GM12892 (cell line): ENCODE results near the gene KHNYN.

ENCODE experiments used
- POLR2A ChIP-seq: IDR thresholded peaks from 2 replicates; pipeline ENCODE4 v1.6.1; 2011; ENCODE audit warnings: low read depth, low read length, control low read depth
- TAF1 ChIP-seq: IDR thresholded peaks from 2 replicates; pipeline ENCODE4 v1.6.1; 2011; ENCODE audit warnings: low read depth, mild to moderate bottlenecking, control low read depth, low read length, borderline replicate concordance

DNA sequence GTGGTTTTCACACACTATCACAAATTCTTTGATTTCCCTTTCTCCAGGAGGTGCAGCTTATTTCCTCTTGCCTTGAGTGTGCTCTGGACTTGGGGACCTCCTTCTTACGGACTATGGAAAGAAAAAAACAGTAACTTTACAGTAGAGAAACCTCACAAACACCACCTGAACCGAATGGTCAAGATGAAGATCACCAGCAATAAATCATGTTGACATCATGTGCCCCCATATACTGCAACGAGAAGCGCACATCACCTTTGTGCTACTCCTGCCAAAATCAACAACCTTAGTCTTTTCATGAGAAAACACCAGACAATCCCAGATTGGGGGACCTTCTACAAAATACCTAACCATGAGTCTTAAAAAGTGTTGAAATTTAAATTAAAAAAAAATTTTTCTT lies 44.2 kb upstream of the KHNYN start:
- TF ChIP-seq POLR2A (no peak), TAF1 (no peak)
